ENCODE data around the gene HIPK3.
"Not testable (repeated sequence)": the region's sequence is repeated elsewhere in the genome, so short reads cannot be mapped to it uniquely, and the experiment has no call there.

The HIPK3 gene

GRCh38 chr11:33257160-33257896 is at the start of gene HIPK3:
Gene HIPK3 (plus strand): TSS chr11:33257381.
- peak; percentile 88 for DNase-seq (ENCODE audit: low spot score)

- no peak for DNase-seq (ENCODE audit: low spot score)
These were observed 49.7 kb upstream of the HIPK3 start for GRCh38 chr11:33207408-33207985.

DNA sequence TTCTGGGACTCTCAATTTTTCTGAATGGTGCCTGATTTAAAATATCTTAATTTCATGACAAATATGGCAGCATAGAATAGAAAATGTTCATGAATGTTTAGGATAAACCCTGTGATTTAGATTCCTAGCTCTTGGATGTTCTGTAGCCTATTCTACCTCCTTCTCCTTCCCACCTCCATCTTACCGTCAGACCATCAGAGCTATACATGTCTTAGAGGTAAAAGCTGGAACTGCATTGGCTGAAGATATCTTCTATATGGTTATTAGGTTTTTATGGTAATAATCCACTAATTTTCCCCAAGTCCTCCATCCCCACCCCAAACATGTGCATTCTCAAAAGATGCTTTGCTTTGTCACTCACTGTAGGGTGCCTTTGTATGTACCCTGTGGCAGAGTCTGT is 49.0 kb upstream of the HIPK3 start:
- DNase-seq (ENCODE audit: low spot score) = no peak

- DNase-seq (ENCODE audit: low spot score) = no peak
These were observed 46.0 kb upstream of the HIPK3 start for GRCh38 chr11:33211153-33211552.

DNA sequence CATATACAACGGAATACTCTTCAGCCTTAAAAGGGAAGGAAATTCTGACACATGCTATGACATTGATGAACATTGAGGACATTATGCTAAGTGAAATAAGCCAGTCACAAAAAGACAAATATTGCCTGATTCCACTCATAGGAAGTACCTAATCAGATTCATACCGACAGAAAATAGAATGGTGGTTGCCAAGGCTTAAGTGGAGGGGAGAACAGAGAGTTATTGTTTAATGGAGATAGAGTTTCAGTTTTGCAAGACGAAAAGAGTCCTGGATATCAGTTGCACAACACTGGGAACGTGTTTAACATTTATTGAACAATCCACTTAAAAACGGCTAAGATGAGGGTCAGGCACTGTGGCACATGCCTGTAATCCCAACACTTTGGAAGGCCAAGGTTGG is 45.6 kb upstream of the HIPK3 start:
- DNase-seq (ENCODE audit: low spot score) = no peak

- no peak for DNase-seq (ENCODE audit: low spot score)
These were observed 43.0 kb upstream of the HIPK3 start for GRCh38 chr11:33214187-33214586.

DNA sequence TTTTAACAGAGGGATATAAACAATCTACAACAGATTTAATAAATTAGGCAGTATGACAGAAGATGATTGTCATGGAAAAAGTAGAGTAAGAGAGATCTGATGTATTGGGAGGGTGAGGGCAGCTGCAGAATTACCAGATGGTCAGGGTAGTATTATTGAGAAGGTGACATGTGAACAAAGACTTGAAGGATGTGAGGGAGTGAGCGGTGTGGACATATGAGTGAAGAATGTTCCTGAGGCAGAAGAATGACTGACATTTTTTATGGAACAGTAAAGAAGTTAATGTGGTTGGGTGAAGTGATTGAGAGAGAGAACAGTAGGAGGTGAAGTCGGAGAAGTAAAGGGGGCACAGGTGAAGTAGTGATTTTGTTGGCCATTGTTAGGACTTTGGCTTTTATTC is 42.4 kb upstream of the HIPK3 start:
- DNase-seq (ENCODE audit: low spot score) = no peak

DNA sequence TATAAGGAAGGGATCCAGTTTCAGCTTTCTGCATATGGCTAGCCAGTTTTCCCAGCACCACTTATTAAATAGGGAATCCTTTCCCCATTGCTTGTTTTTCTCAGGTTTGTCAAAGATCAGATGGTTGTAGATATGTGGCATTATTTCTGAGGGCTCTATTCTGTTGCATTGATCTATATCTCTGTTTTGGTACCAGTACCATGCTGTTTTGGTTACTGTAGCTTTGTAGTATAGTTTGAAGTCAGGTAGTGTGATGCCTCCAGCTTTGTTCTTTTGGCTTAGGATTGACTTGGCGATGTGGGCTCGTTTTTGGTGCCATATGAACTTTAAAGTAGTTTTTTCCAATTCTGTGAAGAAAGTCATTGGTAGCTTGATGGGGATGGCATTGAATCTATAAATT is 40.5 kb upstream of the HIPK3 start:
- not testable (repeated sequence) for DNase-seq (ENCODE audit: low spot score)

DNA sequence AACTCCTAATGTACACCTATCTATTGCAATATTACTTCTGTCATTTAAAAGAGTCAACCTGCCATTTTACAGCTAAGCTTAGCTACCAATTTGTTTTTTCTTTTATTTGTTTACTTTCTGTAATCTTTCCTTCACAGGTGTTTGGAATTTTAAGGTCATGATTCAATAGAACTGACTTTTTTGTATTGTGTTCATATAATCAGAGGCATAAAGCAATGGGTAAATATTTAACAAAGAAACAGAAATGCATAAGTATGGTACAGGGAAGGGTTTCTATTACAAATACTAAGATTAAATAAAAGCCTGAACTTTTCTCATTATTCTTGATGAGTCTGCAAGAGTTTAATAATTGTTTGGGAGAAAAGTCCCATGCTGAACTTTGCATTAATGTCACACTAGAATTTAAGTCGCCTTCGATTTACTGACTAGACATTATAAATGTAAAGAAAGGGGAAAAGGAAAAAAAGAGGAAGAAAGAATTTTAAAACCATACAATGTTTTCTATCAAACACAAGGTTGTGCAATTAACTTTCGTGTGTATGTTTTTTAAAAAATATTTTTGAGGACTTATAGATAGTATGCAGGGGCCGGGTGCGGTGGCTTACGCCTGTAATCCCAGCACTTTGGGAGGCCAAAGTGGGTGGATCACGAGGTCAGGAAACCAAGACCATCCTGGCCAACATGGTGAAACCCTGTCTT is 35.0 kb upstream of the HIPK3 start:
- DNase-seq (ENCODE audit: low spot score) = no peak

GRCh38 chr11:33225371-33225770 is 31.8 kb upstream of the HIPK3 start:
- DNase-seq (ENCODE audit: low spot score) = no peak

DNA sequence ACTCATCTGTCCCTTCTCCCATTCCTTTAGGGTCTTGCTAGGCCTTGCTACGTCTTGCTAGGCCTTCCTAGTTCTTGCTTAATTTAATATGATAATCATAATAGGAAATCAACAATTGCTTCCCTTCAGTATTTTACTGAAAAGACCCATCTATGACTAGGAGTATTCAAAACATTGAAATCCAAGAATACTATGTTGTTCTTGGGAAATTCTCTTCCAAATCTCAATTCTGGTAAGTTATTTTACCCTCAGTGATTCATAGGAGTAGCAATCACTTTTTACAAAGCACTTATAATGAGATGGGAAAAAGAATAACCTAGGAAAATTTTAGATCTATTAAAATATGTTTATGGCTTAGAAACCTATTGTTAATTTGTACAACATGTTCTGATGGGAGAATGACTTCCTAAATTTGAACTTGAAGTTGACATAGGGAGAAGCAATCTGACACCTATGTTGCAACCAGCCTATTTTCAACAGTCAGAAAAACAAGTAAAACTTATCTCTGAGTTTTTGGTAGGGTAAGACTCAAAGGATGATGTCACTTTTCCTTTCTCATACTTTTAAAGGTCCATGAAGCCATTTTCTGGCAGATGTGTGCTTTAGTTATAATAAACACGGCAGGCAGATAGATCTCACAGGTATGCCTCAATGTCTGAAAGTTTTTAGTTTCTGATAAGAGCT is 29.5 kb upstream of the HIPK3 start:
- no peak for DNase-seq (ENCODE audit: low spot score)

DNA sequence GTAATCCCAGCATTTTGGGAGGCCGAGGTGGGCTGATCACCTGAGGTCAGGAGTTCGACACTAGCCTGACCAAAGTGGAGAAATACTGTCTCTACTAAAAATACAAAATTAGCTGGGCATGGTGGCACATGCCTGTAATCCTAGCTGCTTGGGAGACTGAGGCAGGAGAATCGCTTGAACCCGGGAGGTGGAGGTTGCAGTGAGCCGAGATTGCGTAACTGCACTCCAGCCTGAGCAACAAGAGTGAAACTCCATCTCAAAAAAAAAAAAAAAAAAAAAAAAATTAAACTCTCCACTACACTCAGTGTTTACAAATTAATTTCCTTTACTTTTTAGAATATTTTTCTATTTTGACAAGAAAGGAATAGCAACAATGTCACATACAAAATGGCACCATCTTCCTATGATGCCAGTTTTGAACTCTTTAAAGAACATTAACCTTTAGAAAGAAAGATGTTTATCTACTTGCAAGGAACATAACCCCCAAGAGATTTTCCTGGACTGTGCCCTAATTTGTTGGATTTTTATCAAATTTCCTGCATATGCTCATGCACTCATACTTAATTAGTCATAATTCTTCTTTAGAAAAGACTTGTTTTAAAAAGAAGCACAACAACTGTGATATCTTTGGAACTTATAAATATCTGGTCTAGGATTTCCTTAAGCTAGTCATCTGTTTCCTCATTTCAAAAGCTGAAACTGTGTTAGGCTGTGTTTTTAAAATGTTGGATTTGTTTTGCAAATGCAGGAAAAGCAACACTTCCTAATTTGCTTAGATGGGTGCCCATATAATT is 22.6 kb upstream of the HIPK3 start:
- no peak for DNase-seq (ENCODE audit: low spot score)

GRCh38 chr11:33237039-33237597 is 20.1 kb upstream of the HIPK3 start:
- no peak for DNase-seq (ENCODE audit: low spot score)

DNA sequence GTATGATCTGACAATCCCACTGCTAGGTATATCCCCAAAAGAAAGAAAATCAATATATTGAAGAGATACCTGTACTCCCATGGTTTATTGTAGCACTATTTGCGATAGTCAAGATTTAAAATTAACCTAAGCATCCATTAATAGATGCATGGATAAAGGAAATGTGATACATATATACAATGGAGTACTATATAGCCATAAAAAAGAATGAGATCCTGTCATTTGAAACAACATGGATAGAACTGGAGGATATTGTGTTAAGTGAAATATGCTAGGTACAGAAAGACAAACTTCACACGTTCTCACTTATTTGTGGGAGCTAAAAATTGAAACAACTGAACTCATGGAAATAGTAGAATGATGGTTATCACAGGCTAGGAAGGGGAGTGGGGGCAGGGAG is 14.6 kb upstream of the HIPK3 start:
- no peak for DNase-seq (ENCODE audit: low spot score)

DNA sequence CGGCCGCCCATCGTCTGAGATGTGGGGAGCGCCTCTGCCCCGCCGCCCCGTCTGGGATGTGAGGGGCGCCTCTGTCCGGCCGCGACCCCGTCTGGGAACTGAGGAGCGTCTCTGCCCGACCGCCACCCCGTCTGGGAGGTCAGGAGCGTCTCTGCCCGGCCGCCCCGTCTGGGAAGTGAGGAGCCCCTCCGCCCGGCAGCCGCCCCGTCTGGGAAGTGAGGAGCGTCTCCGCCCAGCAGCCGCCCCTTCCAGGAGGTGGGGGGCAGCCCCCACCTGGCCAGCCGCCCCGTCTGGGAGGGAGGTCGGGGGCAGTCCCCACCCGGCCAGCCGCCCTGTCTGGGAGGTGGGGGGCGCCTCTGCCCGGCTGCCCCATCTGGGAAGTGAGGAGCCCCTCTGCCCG is 13.5 kb upstream of the HIPK3 start:
- DNase-seq (ENCODE audit: low spot score) = not testable (repeated sequence)

- no peak for DNase-seq (ENCODE audit: low spot score)
These were observed 8.7 kb upstream of the HIPK3 start for GRCh38 chr11:33248416-33248971.

DNA sequence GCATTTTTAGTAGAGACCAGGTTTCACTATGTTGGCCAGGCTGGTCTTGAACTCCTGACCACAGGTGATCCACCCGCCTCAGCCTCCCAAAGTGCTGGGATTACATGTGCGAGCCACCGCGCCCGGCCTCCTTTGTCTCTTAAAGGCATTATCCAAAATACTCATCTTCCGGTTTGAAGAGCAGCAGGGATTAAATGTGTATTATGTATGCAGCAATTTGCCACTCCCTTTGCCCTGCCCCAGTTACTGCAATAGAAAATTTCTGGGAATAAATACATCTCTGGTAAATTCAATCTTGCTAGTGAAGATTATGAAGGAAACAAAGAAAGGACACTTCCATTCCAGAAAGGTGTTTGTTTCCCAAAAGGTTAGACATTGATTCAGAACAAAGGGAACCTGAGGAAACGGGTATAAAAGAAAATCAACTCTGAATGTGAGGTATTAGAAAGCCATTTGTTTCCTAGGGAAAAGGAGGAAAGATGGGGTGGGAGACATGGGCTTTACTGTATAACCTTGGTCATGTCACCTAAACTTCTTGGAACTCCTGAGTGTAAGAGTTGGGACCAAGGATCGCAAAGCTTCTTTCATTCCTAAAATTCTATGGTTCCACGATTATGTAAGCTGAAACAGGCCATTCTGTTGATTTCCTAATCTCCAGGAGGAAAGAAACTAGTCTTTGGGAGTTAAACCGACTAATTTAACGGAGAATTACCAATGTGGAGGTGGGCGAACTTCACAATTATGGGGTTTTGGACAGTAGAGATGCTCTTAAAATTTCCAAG is 959 bp upstream of the HIPK3 start:
- DNase-seq (ENCODE audit: low spot score) = no peak

- no peak for DNase-seq (ENCODE audit: low spot score)
These were observed 395 bp upstream of the HIPK3 start for GRCh38 chr11:33256813-33257159.

GRCh38 chr11:33257897-33258630 is 883 bp downstream of the HIPK3 start:
- DNase-seq (ENCODE audit: low spot score) = peak; percentile 88

DNA sequence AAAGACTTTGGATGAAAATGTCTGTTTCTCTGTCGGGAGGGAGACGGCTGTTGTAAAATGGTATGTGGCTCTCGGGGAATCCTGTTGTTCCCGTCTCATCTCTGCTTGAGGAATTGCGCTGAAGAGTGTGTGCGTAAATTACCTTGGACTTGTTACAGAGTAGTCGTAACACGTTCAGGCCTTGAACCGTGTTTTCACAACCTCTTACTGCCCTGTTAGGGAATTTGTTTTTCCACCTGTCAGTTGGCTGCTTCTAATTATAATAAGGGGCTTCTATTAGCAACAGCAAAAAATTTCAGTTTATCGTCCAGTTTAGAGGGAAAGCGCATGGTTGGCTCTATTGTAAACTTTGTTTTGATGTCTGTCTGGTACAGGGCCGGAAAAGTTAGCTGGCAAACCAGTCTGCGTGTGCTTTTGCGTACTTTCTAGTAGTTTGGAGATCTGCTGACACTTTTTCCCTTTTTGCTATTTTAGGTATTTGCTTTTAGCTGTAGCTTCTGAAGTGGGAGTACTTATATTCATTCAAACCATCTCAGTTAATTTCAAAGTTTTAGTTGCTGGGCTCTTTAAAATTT is 1.5 kb downstream of the HIPK3 start:
- DNase-seq (ENCODE audit: low spot score) = no peak

Measured in ecto neural progenitor cell (in vitro differentiated cells).